OCI-LY7 (cell line): ENCODE measurements around the gene ATXN1. TPM values are rescaled to one million over a fixed set of nuclear protein-coding genes. Genes with fewer than 3 reads are reported as not detected.

Experiments used
- BruUV-seq: library from RNA; stranded (reverse); fragments of 400-500 nt; replicated peaks from 2 replicates; lab custom pipeline; 2021; lab: Mats Ljungman, UMichigan
- CTCF ChIA-PET: fragments of 300-600 bp; sonication (Branson Sonifier 250); formaldehyde crosslinking; loops from one replicate; lab custom pipeline; 2022; ENCODE audit warnings: antibody characterized with exemption; ENCODE audit not compliant: unreplicated experiment; lab: Charles Lee
- POLR2A ChIA-PET: fragments of 300-600 bp; sonication (Branson Sonifier 250); formaldehyde crosslinking; loops from one replicate; lab custom pipeline; 2022; ENCODE audit warnings: antibody characterized with exemption; lab: Charles Lee
- DNase-seq: peaks from one replicate; pipeline ENCODE4 v3.0.0-alpha.2; 2015; ENCODE audit warnings: low spot score
- H2AFZ ChIP-seq: fragments of 200-600 bp; sonication (generic), shearing (Covaris generic); 2 replicates; pipeline ENCODE4 v1.6.1; 2014; ENCODE audit warnings: mild to moderate bottlenecking, antibody characterized with exemption, low read length, moderate library complexity
- H3K27ac ChIP-seq: fragments of 200-600 bp; sonication (generic); 2 replicates; pipeline ENCODE4 v1.5.1; 2014; ENCODE audit warnings: mixed run types, low read depth, mild to moderate bottlenecking, moderate library complexity, low read length, inconsistent platforms; ENCODE audit not compliant: poor library complexity, severe bottlenecking
- H3K36me3 ChIP-seq: fragments of 200-600 bp; sonication (generic); 2 replicates; pipeline ENCODE4 v1.6.1; 2014; ENCODE audit warnings: mild to moderate bottlenecking, antibody characterized with exemption, low read length, moderate library complexity, mixed read lengths; ENCODE audit not compliant: insufficient read depth
- H3K4me1 ChIP-seq: fragments of 200-600 bp; sonication (generic); 2 replicates; pipeline ENCODE4 v1.5.1; 2014; ENCODE audit warnings: mild to moderate bottlenecking, low read length; ENCODE audit not compliant: insufficient read depth, poor library complexity, severe bottlenecking
- H3K4me2 ChIP-seq: fragments of 200-600 bp; sonication (generic); 2 replicates; pipeline ENCODE4 v1.6.1; 2014; ENCODE audit warnings: mild to moderate bottlenecking, low read length
- H3K4me3 ChIP-seq: fragments of 200-600 bp; sonication (generic); 2 replicates; pipeline ENCODE4 v1.5.1; 2014; ENCODE audit warnings: mild to moderate bottlenecking, low read depth, low read length; ENCODE audit not compliant: poor library complexity, severe bottlenecking
- H3K79me2 ChIP-seq: fragments of 200-600 bp; sonication (generic); 2 replicates; pipeline ENCODE4 v1.6.1; 2016; ENCODE audit warnings: low read depth, mild to moderate bottlenecking, low read length, moderate library complexity, mixed read lengths; ENCODE audit not compliant: insufficient read depth
- H3K9me2 ChIP-seq: fragments of 200-600 bp; sonication (generic); 2 replicates; pipeline ENCODE4 v1.6.1; 2016; ENCODE audit warnings: mild to moderate bottlenecking, low read length, mixed read lengths; ENCODE audit not compliant: insufficient read depth
- H3K9me3 ChIP-seq: fragments of 200-600 bp; sonication (generic); 2 replicates; pipeline ENCODE4 v1.6.1; 2014; ENCODE audit warnings: mild to moderate bottlenecking, mixed run types, low read length, mixed read lengths
- H4K20me1 ChIP-seq: fragments of 200-600 bp; sonication (generic); 2 replicates; pipeline ENCODE4 v1.6.1; 2014; ENCODE audit warnings: mild to moderate bottlenecking, antibody characterized with exemption, low read length, moderate library complexity, mixed read lengths; ENCODE audit not compliant: insufficient read depth
- CTCF ChIP-seq: fragments of 200-600 bp; sonication (generic); conservative IDR thresholded peaks from 2 replicates; pipeline ENCODE4 v1.5.1; 2014; ENCODE audit warnings: mild to moderate bottlenecking, antibody characterized with exemption, low read length, moderate library complexity, mixed read lengths
- EZH2phosphoT487 ChIP-seq: fragments of 200-600 bp; sonication (generic); IDR thresholded peaks from 2 replicates; pipeline ENCODE4 v1.6.1; 2018; ENCODE audit warnings: low read depth, borderline replicate concordance, mild to moderate bottlenecking, mixed run types, antibody characterized with exemption, low read length, moderate library complexity, mixed read lengths
- intact Hi-C: fragments of 100-400 bp; cut with micrococcal nuclease; formaldehyde crosslinking; loops from one replicate; pipeline ENCODE4 v1.10.0; 2022; ENCODE audit not compliant: unreplicated experiment
- total RNA-seq, 2 experiments: library from RNA; depleted of rRNA in 1 of 2; stranded (reverse); fragments of >200 nt in 1 of 2; shearing (Covaris generic) in 1 of 2; gene quantifications; 2 replicates each; pipeline ENCODE4 v1.2.3, GENCODE V29; 2014 to 2022

The ATXN1 gene
- total RNA-seq, 2 experiments from 2014 or later, result not detected

DNA sequence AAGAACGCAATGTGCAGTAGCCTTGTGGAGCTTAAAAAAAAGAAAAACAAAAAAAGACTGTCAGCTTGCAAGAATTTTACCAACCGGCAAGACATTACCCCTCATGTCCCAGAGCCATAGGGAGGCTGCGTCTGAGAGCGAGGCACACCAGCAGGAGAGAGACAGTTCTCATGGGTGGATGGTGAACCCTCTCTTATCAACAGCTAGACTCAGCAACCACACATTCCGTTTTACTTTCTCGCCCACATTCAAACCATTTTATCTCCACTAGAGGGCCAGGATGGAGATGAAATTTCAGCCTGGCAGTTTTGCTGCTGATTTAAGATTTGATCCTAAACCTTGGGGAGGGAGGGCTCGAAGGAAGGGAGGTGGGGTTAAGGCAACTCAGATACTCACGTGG is 247.0 kb downstream of the ATXN1 start:
- Histone ChIP-seq H3K9me2 (no peaks in the 10 kb centered on the region), H3K4me2 (no peak overlapping the region), H2AFZ (no peak overlapping the region), H3K79me2 (no peaks in the 10 kb centered on the region), H3K4me1 (no peaks in the 10 kb centered on the region), H3K4me3 (no peak overlapping the region), H3K27ac (no peak overlapping the region), H3K36me3 (no peaks in the 10 kb centered on the region), H4K20me1 (no peaks in the 10 kb centered on the region), H3K9me3 (no peaks in the 10 kb centered on the region)
- CTCF ChIA-PET, result interaction anchor here (1.5 kb wide), 1 partner anchor 10 kb away, joined by 7 read pairs; no protein-coding TSS in a partner anchor
- intact Hi-C loops, result loop anchor here (1.0 to 10.0 kb wide), 4 partner anchors 107 to 1641 kb away; partner anchors contain the start of genes ATXN1, KDM1B and TPMT
- no peak for DNase-seq
- POLR2A ChIA-PET, result interaction anchor here (0.6 to 2.1 kb wide), 3 partner anchors 9 to 1808 kb away, joined by 3 to 8 read pairs (median 3); no protein-coding TSS in a partner anchor
- no TSS peak for BruUV-seq
- TF ChIP-seq EZH2phosphoT487 (no peak), CTCF (peak; percentile 56)

DNA sequence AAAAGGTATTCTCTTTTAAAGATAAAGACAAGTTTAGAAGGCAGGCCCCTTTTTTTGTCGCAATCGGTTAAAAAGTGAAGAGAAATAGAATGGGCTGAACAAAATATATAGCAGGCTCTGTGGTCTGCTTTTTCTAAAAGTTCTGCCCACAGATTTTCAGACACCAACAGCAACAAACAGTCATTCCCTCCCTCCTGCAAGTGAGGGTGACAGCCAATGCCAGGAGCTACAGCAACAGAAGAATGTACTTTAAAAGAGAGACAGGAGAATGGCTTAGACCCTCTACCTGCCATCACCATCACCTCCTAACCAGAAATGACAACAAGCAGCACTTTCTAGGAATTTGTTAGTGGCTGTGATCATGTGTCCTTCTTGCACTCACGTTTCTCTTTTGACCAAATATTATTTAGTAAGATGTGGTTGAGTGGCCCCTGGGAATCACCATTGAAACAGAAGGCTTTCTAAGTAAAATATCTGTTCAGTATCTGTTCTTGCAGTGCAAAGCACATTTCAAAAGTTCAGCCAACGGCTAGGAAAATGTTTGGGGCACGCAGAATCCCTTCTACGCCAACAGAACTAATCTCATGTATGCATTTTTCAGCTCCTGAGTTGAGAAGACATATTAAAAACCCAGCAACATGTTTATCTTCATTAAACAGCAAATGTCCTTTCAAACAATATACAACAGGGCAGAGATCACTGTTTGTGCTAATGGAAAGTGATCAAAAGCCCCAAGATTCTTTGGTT is 248.5 kb downstream of the ATXN1 start:
- no peaks in the 10 kb centered on the region for H4K20me1 ChIP-seq
- ChIA-PET POLR2A (interaction anchor here (0.8 to 1.4 kb wide), 6 partner anchors 9 to 99 kb away, joined by 3 to 5 read pairs (median 4); no protein-coding TSS in a partner anchor), CTCF (interaction anchor here (0.6 to 1.5 kb wide), 4 partner anchors 9 to 449 kb away, joined by 3 to 7 read pairs (median 4); no protein-coding TSS in a partner anchor)
- no peak overlapping the region for H2AFZ ChIP-seq
- no peaks in the 10 kb centered on the region for H3K9me3 ChIP-seq
- H3K27ac ChIP-seq, result no peak overlapping the region
- TF ChIP-seq EZH2phosphoT487 (no peak), CTCF (no peak)
- no peak overlapping the region for H3K4me3 ChIP-seq
- no TSS peak for BruUV-seq
- intact Hi-C loops, result loop anchor here (5.0 to 10.0 kb wide), 3 partner anchors 105 to 1642 kb away; partner anchors contain the start of genes KDM1B and TPMT
- no peak overlapping the region for H3K4me2 ChIP-seq
- H3K79me2 ChIP-seq, result no peaks in the 10 kb centered on the region
- no peaks in the 10 kb centered on the region for H3K4me1 ChIP-seq
- no peaks in the 10 kb centered on the region for H3K36me3 ChIP-seq
- no peaks in the 10 kb centered on the region for H3K9me2 ChIP-seq
- no peak for DNase-seq
